GM19238 (cell line): Measurements from ENCODE around the gene STK32B.
"Not testable (repeated sequence)": the region's sequence is repeated elsewhere in the genome, so short reads cannot be mapped to it uniquely, and the experiment has no call there.

Experiments used
- DNase-seq: peaks from one replicate; pipeline ENCODE4 v3.0.0; 2011; ENCODE audit warnings: low spot score; ENCODE audit not compliant: insufficient read length

STK32B gene

GRCh38 chr4:5204781-5205180, 153.5 kb downstream of the STK32B start:
- DNase-seq = no peak

GRCh38 chr4:5206016-5206790, 154.9 kb downstream of the STK32B start:
- no peak for DNase-seq

GRCh38 chr4:5209862-5210261, 158.6 kb downstream of the STK32B start:
- DNase-seq = no peak

GRCh38 chr4:5211282-5211839, 160.1 kb downstream of the STK32B start:
- DNase-seq = no peak

- DNase-seq = no peak
Measured at GRCh38 chr4:5212255-5213013, 161.2 kb downstream of the STK32B start.

GRCh38 chr4:5213087-5213595, 161.9 kb downstream of the STK32B start:
- no peak for DNase-seq

GRCh38 chr4:5215321-5215720, 164.0 kb downstream of the STK32B start:
- no peak for DNase-seq

- DNase-seq = no peak
Measured at GRCh38 chr4:5217421-5217820, 166.1 kb downstream of the STK32B start.

- DNase-seq = no peak
Measured at GRCh38 chr4:5218376-5219069, 167.2 kb downstream of the STK32B start.

- no peak for DNase-seq
Measured at GRCh38 chr4:5220028-5220427, 168.7 kb downstream of the STK32B start.

GRCh38 chr4:5222047-5222446, 170.8 kb downstream of the STK32B start:
- no peak for DNase-seq

- DNase-seq = no peak
Measured at GRCh38 chr4:5222951-5223350, 171.7 kb downstream of the STK32B start.

- DNase-seq = no peak
Measured at GRCh38 chr4:5224340-5224739, 173.1 kb downstream of the STK32B start.

GRCh38 chr4:5232549-5232948, 181.3 kb downstream of the STK32B start:
- DNase-seq = no peak

- DNase-seq = no peak
Measured at GRCh38 chr4:5237086-5237660, 185.9 kb downstream of the STK32B start.

- DNase-seq = no peak
Measured at GRCh38 chr4:5238173-5238572, 186.9 kb downstream of the STK32B start.

- DNase-seq = not testable (repeated sequence)
Measured at GRCh38 chr4:5247061-5247460, 195.8 kb downstream of the STK32B start.

- no peak for DNase-seq
Measured at GRCh38 chr4:5247735-5248134, 196.5 kb downstream of the STK32B start.

GRCh38 chr4:5249727-5250126, 198.4 kb downstream of the STK32B start:
- no peak for DNase-seq

GRCh38 chr4:5250536-5250935, 199.3 kb downstream of the STK32B start:
- DNase-seq = not testable (repeated sequence)

- no peak for DNase-seq
Measured at GRCh38 chr4:5256421-5256820, 205.1 kb downstream of the STK32B start.
